Measurements from ENCODE around the gene SRPRB.
"Not testable (repeated sequence)": the region's sequence is repeated elsewhere in the genome, so short reads cannot be mapped to it uniquely, and the experiment has no call there.

The SRPRB gene

DNA sequence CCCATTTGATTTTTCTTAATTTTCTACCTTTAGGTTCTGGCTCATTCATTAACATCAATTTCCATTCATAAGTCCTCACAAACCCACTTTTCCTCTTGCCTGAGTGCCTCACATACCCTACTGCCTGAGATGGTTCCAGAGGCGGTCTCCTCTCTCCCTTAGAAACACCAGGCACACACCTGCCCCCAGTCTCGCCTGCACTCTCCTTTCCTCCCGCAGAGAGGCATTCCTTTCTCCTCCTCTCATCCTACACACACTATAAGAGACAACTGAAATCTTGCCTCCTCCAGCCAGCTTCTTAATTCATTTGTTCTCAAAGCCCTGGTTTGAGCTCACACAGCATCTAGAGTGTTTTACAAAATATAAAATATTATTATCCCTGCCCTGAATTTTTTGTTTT is 31.9 kb upstream of the SRPRB start:
- Mint-ChIP-seq H3K36me3 (no peaks in the 10 kb centered on the region), H3K27ac (no peak overlapping the region), H3K9me3 (no peaks in the 10 kb centered on the region), H3K4me1 (no peaks in the 10 kb centered on the region), H3K4me3 (no peak overlapping the region)
- ATAC-seq (no peak), DNase-seq (ENCODE audit: low spot score in 2 of 2) (no peak)

DNA sequence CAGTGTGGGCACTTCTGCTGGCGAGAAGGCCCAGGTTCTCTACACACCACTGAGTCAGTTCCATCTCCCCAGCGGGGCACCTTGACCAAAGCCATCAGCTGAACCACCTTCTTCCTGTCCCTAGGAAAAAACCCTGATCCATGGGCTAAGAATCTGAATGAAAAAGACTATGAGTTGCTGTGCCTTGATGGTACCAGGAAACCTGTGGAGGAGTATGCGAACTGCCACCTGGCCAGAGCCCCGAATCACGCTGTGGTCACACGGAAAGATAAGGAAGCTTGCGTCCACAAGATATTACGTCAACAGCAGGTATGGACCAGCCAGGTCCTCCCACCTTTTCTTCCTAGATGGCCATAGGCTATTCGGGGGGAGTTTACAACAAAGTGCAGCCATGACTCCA is 30.3 kb upstream of the SRPRB start:
- H3K4me1 Mint-ChIP-seq: no peaks in the 10 kb centered on the region
- H3K4me3 Mint-ChIP-seq: no peak overlapping the region
- ATAC-seq (no peak), DNase-seq (ENCODE audit: low spot score in 2 of 2) (no peak)
- no peak overlapping the region for H3K27ac Mint-ChIP-seq
- no peaks in the 10 kb centered on the region for H3K36me3 Mint-ChIP-seq
- no peaks in the 10 kb centered on the region for H3K9me3 Mint-ChIP-seq

DNA sequence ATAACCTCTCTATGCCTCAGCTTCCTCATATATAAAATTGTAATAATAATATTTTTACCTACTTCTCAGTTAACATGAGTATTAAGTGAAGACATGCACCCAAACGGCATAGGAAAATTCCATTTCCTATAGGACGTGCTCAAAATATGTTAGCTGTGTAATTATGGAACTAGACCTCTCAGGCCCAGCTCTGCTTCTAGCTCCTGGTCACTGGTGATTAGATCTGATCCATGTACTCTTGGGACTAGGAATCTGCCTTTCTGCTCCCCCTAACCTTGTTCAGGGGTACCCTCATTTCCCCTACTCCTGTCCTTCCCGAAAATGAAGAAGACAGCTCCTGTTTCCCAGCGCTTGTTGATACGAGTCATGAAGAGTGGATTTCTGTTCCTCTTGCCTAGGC is 29.8 kb upstream of the SRPRB start:
- H3K4me1 Mint-ChIP-seq: no peaks in the 10 kb centered on the region
- H3K36me3 Mint-ChIP-seq: no peaks in the 10 kb centered on the region
- DNase-seq (ENCODE audit: low spot score in 2 of 2) (no peak), ATAC-seq (no peak)
- H3K27ac Mint-ChIP-seq: no peak overlapping the region
- no peaks in the 10 kb centered on the region for H3K9me3 Mint-ChIP-seq
- no peak overlapping the region for H3K4me3 Mint-ChIP-seq

DNA sequence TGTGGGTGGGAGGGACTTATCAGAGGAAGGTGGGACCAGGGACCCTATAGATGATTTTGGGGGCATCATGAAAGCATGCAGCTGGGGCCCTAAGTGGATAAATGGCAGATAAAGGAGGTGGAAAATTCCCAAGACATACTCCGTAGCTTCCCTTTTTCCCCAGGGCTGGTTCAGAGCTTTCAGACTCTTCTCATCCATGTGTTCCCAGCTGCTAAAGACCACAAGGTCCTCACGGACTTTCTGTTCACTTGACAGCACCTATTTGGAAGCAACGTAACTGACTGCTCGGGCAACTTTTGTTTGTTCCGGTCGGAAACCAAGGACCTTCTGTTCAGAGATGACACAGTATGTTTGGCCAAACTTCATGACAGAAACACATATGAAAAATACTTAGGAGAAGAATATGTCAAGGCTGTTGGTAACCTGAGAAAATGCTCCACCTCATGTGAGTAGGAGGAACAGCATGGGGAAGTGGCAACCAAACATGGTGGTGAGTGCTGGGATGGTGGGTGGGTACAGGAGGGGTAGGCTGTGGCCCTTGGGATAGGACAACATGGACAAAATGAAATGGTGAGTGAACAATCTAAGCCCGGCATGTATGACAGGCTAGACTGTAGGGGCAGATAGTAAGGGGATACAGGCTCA is 28.7 kb upstream of the SRPRB start:
- ATAC-seq (no peak), DNase-seq (ENCODE audit: low spot score in 2 of 2) (no peak)
- H3K9me3 Mint-ChIP-seq: no peaks in the 10 kb centered on the region
- H3K36me3 Mint-ChIP-seq: no peaks in the 10 kb centered on the region
- no peak overlapping the region for H3K27ac Mint-ChIP-seq
- no peak overlapping the region for H3K4me3 Mint-ChIP-seq
- H3K4me1 Mint-ChIP-seq: no peaks in the 10 kb centered on the region

DNA sequence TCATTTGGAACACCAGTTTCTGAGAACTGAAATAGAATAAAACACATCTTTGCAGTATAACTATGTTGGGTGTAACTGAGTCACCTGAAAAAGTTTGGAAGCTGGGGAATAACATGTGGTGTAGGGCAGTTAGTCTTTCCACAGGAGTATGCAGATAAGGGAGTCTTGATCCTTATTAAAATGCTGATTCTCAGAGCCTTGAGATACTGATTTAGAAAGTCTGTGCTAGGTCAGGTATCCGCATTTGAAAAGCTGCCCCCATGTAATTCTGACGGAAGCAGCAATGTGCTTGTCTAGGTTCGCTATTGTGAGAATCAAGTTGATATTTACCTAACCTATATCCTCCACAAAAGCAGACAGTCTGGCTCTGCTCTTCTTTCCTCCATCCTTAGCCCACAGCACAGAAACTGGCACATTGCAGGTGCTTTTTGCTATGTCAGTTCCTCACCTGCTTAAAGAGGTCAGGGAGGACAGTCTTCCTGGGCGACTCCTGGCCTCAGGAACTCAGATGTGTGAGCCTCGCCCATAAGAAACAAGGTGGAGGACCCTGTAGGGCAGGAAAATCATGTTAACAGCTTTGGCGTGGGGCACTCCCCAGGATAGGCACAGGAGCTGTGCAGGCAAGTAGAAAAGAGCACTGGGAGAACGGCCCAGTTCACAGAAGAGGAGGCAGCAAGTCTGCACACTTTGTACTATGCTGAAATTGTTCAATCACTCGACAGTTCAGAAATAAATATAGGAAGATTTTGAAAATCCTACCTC is 27.6 kb upstream of the SRPRB start:
- no peak for ATAC-seq
- H3K9me3 Mint-ChIP-seq: no peaks in the 10 kb centered on the region
- H3K4me3 Mint-ChIP-seq: no peak overlapping the region

DNA sequence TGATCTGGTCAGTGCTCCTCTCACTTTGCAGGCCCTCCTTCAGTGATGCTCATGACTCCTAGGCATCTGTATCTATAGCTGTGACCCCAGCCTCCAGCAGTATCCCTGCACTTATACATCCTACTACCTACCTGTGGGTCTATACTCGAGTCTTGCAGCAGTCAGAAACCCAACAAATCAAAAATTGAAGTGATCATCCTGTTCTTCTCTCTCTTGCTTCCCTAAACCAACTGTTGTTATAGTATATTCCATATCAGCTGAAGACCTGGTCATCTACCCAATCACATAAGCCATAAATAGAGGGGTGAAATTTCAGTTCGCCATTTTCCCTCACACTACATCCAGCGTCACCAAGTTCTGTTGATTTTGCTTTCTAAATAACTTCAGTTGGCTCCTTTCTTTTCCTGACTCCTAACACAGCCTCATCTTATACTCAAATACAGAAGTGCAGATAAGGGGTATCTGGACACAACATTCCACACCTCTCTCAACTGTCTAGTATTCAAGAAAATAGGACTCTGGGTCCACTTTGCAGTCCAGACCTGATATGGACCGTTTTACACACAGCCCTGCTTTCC is 25.9 kb upstream of the SRPRB start:
- H3K4me3 Mint-ChIP-seq: no peak overlapping the region
- ATAC-seq: no peak
- no peaks in the 10 kb centered on the region for H3K4me1 Mint-ChIP-seq

More for the DNA sequence above, 27.6 kb upstream of the SRPRB start:
- no peak for DNase-seq (ENCODE audit: low spot score in 2 of 2)
- Mint-ChIP-seq H3K4me1 (no peaks in the 10 kb centered on the region), H3K27ac (no peak overlapping the region), H3K36me3 (no peaks in the 10 kb centered on the region)

DNA sequence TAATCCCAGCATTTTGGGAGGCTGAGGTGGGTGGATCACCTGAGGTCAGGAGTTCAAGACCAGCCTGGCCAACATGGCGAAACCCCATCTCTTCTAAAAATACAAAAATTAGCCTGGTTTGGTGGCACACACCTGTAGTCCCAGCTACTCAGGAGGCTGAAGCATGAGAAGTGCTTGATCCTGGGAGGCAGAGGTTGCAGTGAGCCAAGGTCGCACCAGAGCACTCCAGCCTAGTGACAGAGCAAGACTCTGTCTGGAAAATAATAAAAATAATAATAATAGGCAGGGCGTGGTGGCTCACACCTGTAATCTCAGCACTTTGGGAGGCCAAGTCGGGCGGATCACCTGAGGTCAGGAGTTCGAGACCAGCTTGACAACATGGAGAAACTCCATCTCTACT is 24.9 kb upstream of the SRPRB start:
- H3K4me1 Mint-ChIP-seq; ATAC-seq; H3K27ac Mint-ChIP-seq; H3K9me3 Mint-ChIP-seq; H3K36me3 Mint-ChIP-seq; H3K4me3 Mint-ChIP-seq; DNase-seq (ENCODE audit: low spot score in 2 of 2): not testable (repeated sequence)

More for the DNA sequence above, 25.9 kb upstream of the SRPRB start:
- no peak for DNase-seq (ENCODE audit: low spot score in 2 of 2)
- H3K36me3 Mint-ChIP-seq: no peaks in the 10 kb centered on the region
- no peaks in the 10 kb centered on the region for H3K9me3 Mint-ChIP-seq
- H3K27ac Mint-ChIP-seq: no peak overlapping the region

DNA sequence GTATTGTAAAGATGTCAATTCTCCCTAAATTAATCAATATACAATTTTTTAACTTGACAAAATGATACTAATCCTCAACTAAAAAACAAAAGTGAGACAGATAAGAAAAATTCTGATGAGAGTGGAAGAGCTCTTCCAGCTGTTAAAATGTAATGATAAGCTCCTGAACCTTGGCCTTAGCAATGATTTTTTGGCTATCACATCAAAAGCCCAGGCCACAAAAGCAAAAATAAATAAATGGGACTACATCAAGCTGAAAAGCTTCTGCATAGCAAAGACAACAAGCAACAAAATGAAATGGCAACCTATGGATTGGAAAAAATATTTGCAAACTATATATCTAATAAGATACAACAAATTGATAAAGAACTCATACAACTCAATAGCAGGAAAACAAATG is 24.0 kb upstream of the SRPRB start:
- Mint-ChIP-seq H3K9me3 (no peaks in the 10 kb centered on the region), H3K36me3 (no peaks in the 10 kb centered on the region), H3K4me3 (no peak overlapping the region), H3K4me1 (no peaks in the 10 kb centered on the region), H3K27ac (no peak overlapping the region)
- DNase-seq (ENCODE audit: low spot score in 2 of 2): no peak
- no peak for ATAC-seq

DNA sequence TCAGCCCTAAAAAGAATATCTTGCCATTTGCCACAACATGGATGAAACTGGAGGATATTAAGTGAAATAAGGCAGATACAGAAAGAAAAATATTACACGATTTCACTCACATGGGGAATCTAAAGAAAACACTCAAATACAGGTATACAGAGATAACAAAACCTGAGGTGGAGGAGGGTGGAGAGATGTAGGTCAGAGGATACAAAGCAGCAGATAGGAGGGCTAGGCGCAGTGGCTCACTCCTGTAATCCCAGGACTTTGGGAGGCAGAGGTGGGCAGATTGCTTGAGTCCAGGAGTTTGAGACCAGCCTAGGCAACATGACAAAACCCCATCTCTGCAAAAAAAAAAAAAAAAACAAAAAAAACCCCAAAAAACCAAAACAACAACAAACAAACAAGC is 23.2 kb upstream of the SRPRB start:
- DNase-seq (ENCODE audit: low spot score in 2 of 2) (no peak), ATAC-seq (no peak)
- Mint-ChIP-seq H3K9me3 (no peaks in the 10 kb centered on the region), H3K4me1 (no peaks in the 10 kb centered on the region), H3K36me3 (no peaks in the 10 kb centered on the region), H3K4me3 (no peak overlapping the region), H3K27ac (no peak overlapping the region)

DNA sequence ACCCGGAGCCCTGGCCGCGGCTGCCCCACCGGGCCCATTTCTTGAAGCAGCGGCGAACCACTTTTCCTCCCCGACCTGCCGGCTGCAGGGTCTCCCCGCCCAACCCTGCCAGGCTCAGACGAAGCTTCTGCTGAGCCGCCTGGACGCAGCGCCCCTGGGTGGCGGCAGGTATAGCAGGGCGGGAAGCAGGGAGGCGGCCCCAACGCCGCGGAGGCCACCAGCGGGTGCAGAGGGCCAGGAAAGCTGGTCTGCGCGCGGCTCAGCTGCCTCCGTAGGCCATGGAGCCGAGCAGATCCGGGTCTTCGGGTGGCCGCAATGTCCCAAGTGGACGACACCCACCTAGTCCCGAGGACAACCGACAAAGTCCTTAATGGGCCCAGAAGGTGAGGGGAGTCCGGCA is 21.9 kb upstream of the SRPRB start:
- Mint-ChIP-seq H3K4me1 (no peaks in the 10 kb centered on the region), H3K4me3 (no peak overlapping the region), H3K36me3 (no peaks in the 10 kb centered on the region), H3K9me3 (no peaks in the 10 kb centered on the region), H3K27ac (no peak overlapping the region)
- ATAC-seq (no peak), DNase-seq (ENCODE audit: low spot score in 2 of 2) (no peak)

DNA sequence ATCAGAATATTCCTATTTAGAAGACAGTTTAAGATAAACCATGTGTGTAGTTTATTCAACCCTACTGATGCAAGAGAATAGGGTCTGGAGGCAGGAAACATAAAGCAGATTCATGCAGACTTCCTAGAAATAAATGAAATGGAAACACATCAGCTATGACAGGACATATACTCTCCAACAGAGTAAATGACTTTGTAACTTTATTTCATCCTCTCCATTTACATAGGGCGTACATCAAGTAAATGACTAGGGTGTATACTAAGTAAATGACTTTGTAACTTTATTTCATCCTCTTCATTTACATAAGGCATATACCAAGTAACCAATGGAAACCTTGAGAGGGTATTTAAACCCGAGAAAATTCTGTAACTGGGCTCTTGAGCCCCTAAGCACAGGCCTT is 17.6 kb upstream of the SRPRB start:
- H3K9me3 Mint-ChIP-seq: peaks cover 7% of the 10 kb centered on the region
- no peaks in the 10 kb centered on the region for H3K36me3 Mint-ChIP-seq
- H3K27ac Mint-ChIP-seq: no peak overlapping the region
- ATAC-seq: no peak
- H3K4me1 Mint-ChIP-seq: no peaks in the 10 kb centered on the region
- no peak for DNase-seq (ENCODE audit: low spot score in 2 of 2)
- H3K4me3 Mint-ChIP-seq: no peak overlapping the region

DNA sequence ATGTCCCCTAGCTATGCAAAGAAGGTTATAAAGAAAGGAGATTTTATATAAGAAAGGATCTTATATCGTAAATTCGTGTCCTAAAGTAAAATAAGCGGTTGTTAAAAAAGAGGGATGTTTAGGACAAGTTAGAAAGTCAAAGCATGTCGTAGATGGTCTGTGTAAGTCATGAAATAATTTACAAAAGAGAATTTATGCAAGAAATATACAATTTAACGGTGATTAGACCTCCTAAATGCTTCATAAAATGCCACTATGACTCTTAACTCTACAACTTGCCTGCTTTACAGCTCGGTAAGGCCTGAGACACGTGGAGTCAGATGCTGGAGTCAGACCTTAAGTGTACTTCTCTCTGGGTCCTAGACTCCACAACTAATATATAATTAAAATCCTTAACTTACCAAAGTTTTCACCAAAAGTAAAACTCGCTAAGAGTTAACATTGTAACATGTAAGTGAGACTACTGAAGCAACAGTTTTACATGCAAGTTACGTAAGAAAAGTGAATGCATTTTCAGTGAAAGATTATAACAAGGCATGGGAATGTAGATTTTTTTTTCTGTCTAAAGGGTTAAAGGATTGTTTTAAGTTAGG is 13.3 kb upstream of the SRPRB start:
- DNase-seq (ENCODE audit: low spot score in 2 of 2) (no peak), ATAC-seq (no peak)
- no peaks in the 10 kb centered on the region for H3K36me3 Mint-ChIP-seq

DNA sequence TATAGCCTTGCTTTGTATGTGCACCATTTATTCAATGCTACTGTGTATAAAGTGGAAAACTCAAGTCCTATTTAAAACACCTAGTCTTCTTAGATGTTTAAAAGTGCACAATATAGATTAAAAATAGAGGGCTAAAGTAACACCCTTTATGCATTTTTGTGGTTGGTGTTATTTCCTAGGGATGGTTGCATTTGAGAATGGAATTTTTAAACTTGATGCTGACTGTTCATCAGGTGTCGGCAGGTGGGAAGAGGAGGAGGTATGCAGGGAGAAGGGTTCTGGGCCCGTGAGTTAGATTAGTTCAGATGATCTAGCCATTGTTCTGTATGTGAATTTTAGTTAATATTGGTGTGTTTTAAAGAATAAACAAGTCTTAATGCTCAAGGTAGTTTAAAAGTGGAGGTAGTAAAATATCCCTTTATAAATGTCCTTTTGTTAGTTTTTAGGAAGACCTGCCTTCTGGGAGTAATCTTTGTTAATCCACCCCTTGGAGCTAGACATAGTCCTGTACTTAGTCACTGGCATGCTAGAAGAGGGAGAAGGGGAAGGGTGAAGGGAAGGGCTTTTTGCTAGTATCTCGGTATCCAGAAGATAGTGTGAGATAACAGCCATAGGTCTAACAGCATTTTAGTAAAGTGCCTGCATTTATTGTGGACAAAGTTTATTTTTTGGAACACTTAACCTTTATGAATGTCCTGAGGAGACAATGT is 8.1 kb upstream of the SRPRB start:
- no peak for ATAC-seq
- H3K4me1 Mint-ChIP-seq: no peaks in the 10 kb centered on the region
- peaks cover 4% of the 10 kb centered on the region for H3K9me3 Mint-ChIP-seq
- no peak overlapping the region for H3K4me3 Mint-ChIP-seq
- H3K36me3 Mint-ChIP-seq: no peaks in the 10 kb centered on the region
- H3K27ac Mint-ChIP-seq: no peak overlapping the region
- no peak for DNase-seq (ENCODE audit: low spot score in 2 of 2)

More for the DNA sequence above, 13.3 kb upstream of the SRPRB start:
- Mint-ChIP-seq H3K4me1 (no peaks in the 10 kb centered on the region), H3K27ac (no peak overlapping the region), H3K4me3 (no peak overlapping the region), H3K9me3 (peaks cover 7% of the 10 kb centered on the region)

DNA sequence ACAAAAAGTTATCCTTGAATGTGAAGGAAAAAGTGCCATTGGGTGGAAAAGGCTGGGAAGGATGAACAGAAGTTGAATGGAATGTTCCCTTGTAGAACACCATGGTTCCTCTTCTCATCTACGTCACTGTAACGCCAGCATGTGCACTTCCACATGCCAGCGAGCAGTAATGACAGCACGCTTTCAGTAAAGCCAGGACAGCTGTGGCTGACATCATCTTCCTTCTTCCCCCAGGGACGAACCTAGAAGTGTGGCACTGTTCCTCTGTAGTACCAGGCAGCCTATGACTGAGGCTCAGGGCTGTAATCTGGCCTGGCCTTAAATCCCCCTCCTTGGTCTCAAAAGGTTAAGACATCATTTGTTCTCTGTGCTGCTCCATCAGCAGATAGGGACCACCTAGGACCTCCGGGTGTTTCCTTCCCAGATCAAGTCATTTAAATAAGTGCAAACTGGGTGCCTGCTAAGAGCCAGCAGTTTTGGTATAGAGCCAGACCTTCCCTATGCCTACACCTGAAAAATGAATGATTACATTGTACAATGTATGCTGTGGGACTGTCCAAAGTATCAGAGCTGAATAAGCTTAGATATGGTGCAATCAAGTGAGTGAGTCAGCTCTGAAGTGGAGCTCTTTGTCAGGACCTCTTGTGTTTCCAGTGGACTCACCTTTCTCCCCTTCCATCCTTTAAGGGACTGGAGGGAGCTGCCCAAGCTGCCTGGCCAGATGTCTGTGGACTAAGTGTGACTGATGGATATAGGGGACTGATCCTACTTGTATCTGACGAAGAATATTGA is 5.6 kb upstream of the SRPRB start:
- Mint-ChIP-seq H3K27ac (no peak overlapping the region), H3K4me1 (peaks cover under 1% of the 10 kb centered on the region), H3K9me3 (no peaks in the 10 kb centered on the region), H3K36me3 (no peaks in the 10 kb centered on the region), H3K4me3 (no peak overlapping the region)
- DNase-seq (ENCODE audit: low spot score in 2 of 2) (no peak), ATAC-seq (peak; percentile 55)

DNA sequence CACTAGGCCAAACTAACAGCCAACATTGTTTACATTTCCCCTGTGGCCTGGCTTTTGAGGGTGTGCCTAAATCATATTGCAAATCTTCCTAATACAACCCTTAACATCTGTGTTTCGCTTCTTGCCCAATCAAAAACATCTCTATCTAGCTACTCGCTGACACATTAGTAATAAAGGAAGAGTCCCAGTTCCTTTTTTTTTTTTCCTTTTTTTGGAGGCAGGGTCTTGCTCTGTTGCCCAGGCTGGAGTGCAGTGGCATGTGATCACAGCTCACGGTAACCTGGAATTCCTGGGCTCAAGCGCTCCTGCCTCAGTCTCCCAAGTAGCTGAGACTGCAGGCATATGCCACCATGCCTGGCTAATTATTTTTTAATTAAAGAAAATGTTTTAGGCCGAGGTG is 2.1 kb upstream of the SRPRB start:
- H3K4me3 Mint-ChIP-seq: no peak overlapping the region
- H3K4me1 Mint-ChIP-seq: peaks cover 15% of the 10 kb centered on the region

More for the DNA sequence above, 2.1 kb upstream of the SRPRB start:
- Mint-ChIP-seq H3K36me3 (peaks cover 34% of the 10 kb centered on the region), H3K27ac (no peak overlapping the region), H3K9me3 (no peaks in the 10 kb centered on the region)
- no peak for ATAC-seq
- DNase-seq (ENCODE audit: low spot score in 2 of 2): no peak

Measured in stimulated activated effector memory CD8-positive, alpha-beta T cell treated with anti-CD3 and anti-CD28 coated beads, Interleukin-12 subunit alpha, Interleukin-12 subunit beta, amount 100 ng/mL, for 72 hours (primary cell).